ENCODE results near the gene ABI3BP. TPM values are rescaled to one million over a fixed set of nuclear protein-coding genes. Genes with fewer than 3 reads are reported as not detected.

The ABI3BP gene
- total RNA-seq, 5 donors from 2014 or later (not counting 1 experiment from before 2014, with no cell fraction given) = 0.18 to 0.66 (median 0.43) TPM; not detected in 2

GRCh38 chr3:100743535-100743934, 249.7 kb downstream of the ABI3BP start:
- H3K4me3 ChIP-seq (ENCODE audit: control insufficient read depth in 1 of 2, extremely low read depth in 1 of 2, low read length in 1 of 2) = no peak overlapping the region
- Mint-ChIP-seq H3K27me3 (no peaks in the 10 kb centered on the region), H3K36me3 (peaks cover 48% of the 10 kb centered on the region), H3K27ac (no peak overlapping the region), H3K4me1 (no peaks in the 10 kb centered on the region), H3K9me3 (no peaks in the 10 kb centered on the region), H3K4me3 (no peak overlapping the region)
- no peaks in the 10 kb centered on the region for H3K4me1 ChIP-seq (ENCODE audit: control insufficient read depth in 1 of 2, extremely low read depth in 1 of 2, insufficient read depth in 2 of 2, low read length in 2 of 2)
- H3K27me3 ChIP-seq (replicated peaks in 1 of 2; ENCODE audit: control insufficient read depth in 2 of 2, extremely low read depth in 1 of 2, insufficient read depth in 2 of 2, low read length in 1 of 2) = no peaks in the 10 kb centered on the region
- ATAC-seq (replicated peaks in 1 of 4) (no peak), DNase-seq (no peak)
- no peak overlapping the region for H3K27ac ChIP-seq (ENCODE audit: low read length)
- H3K36me3 ChIP-seq (ENCODE audit: control insufficient read depth in 2 of 2, extremely low read depth in 1 of 2, insufficient read depth in 1 of 2, low read length in 1 of 2) = peaks cover 0 to 55% of the 10 kb centered on the region in 2 donors
- ChIA-PET CTCF (no interaction called here), POLR2A (interaction anchor here (0.5 to 0.9 kb wide), 5 partner anchors 15 to 930 kb away, joined by 3 to 5 read pairs (median 3); no protein-coding TSS in a partner anchor)
- WGBS (ENCODE audit: insufficient coverage) = no CpG with 5 or more reads among the region's 3 CpGs
- no peaks in the 10 kb centered on the region for H3K9me3 ChIP-seq

- Histone ChIP-seq H3K4me3 (ENCODE audit: control insufficient read depth in 1 of 2, extremely low read depth in 1 of 2, low read length in 1 of 2) (no peak overlapping the region), H3K27ac (ENCODE audit: low read length) (no peak overlapping the region), H3K9me3 (no peaks in the 10 kb centered on the region), H3K27me3 (replicated peaks in 1 of 2; ENCODE audit: control insufficient read depth in 2 of 2, extremely low read depth in 1 of 2, insufficient read depth in 2 of 2, low read length in 1 of 2) (no peaks in the 10 kb centered on the region), H3K4me1 (ENCODE audit: control insufficient read depth in 1 of 2, extremely low read depth in 1 of 2, insufficient read depth in 2 of 2, low read length in 2 of 2) (no peaks in the 10 kb centered on the region), H3K36me3 (ENCODE audit: control insufficient read depth in 2 of 2, extremely low read depth in 1 of 2, insufficient read depth in 1 of 2, low read length in 1 of 2) (peaks cover 2 to 61% of the 10 kb centered on the region in 2 donors)
- Mint-ChIP-seq H3K36me3 (peaks cover 51% of the 10 kb centered on the region), H3K4me1 (peaks cover 2 to 7% (median 2%) of the 10 kb centered on the region in 3 donors), H3K4me3 (no peak overlapping the region), H3K27ac (no peak overlapping the region), H3K27me3 (no peaks in the 10 kb centered on the region), H3K9me3 (no peaks in the 10 kb centered on the region)
- CTCF ChIA-PET = interaction anchor here (0.5 to 0.8 kb wide), 4 partner anchors 11 to 27 kb away, joined by 3 to 5 read pairs (median 3); no protein-coding TSS in a partner anchor
- no peak for ATAC-seq (replicated peaks in 1 of 4)
- POLR2A ChIA-PET = no interaction called here
- DNase-seq = no peak
- WGBS (ENCODE audit: insufficient coverage) = 100% methylated on average over 1 of the region's 1 CpG
Observed at GRCh38 chr3:100740207-100740606, 253.0 kb downstream of the ABI3BP start.

GRCh38 chr3:100737334-100737733, 255.9 kb downstream of the ABI3BP start:
- no peaks in the 10 kb centered on the region for H3K4me1 ChIP-seq (ENCODE audit: control insufficient read depth in 1 of 2, extremely low read depth in 1 of 2, insufficient read depth in 2 of 2, low read length in 2 of 2)
- CTCF ChIA-PET = no interaction called here
- DNase-seq = peak in 1 of 35 experiments; percentile 11
- no peaks in the 10 kb centered on the region for H3K9me3 ChIP-seq
- H3K27me3 Mint-ChIP-seq = no peaks in the 10 kb centered on the region
- peaks cover 2 to 67% of the 10 kb centered on the region in 2 donors for H3K36me3 ChIP-seq (ENCODE audit: control insufficient read depth in 2 of 2, extremely low read depth in 1 of 2, insufficient read depth in 1 of 2, low read length in 1 of 2)
- H3K27me3 ChIP-seq (replicated peaks in 1 of 2; ENCODE audit: control insufficient read depth in 2 of 2, extremely low read depth in 1 of 2, insufficient read depth in 2 of 2, low read length in 1 of 2) = no peaks in the 10 kb centered on the region
- no peak overlapping the region for H3K4me3 ChIP-seq (ENCODE audit: control insufficient read depth in 1 of 2, extremely low read depth in 1 of 2, low read length in 1 of 2)
- H3K4me1 Mint-ChIP-seq = peaks cover 10 to 12% (median 12%) of the 10 kb centered on the region in 3 donors
- H3K4me3 Mint-ChIP-seq = no peak overlapping the region
- H3K36me3 Mint-ChIP-seq = peaks cover 51% of the 10 kb centered on the region
- H3K9me3 Mint-ChIP-seq = no peaks in the 10 kb centered on the region
- no peak for ATAC-seq (replicated peaks in 1 of 4)
- POLR2A ChIA-PET = no interaction called here
- no peak overlapping the region for H3K27ac Mint-ChIP-seq
- no peak overlapping the region for H3K27ac ChIP-seq (ENCODE audit: low read length)
- WGBS (ENCODE audit: insufficient coverage) = no CpG with 5 or more reads among the region's 2 CpGs

GRCh38 chr3:100732435-100732834, 260.8 kb downstream of the ABI3BP start:
- no peaks in the 10 kb centered on the region for H3K4me1 ChIP-seq (ENCODE audit: control insufficient read depth in 1 of 2, extremely low read depth in 1 of 2, insufficient read depth in 2 of 2, low read length in 2 of 2)
- Mint-ChIP-seq H3K4me1 (peaks cover 12 to 16% (median 15%) of the 10 kb centered on the region in 3 donors), H3K36me3 (peaks cover 54% of the 10 kb centered on the region), H3K27me3 (no peaks in the 10 kb centered on the region), H3K27ac (no peak overlapping the region), H3K9me3 (no peaks in the 10 kb centered on the region), H3K4me3 (no peak overlapping the region)
- ChIA-PET CTCF (interaction anchor here in 1 of 2 donors (1.2 kb wide), 1 partner anchor 9 kb away, joined by 5 read pairs; no protein-coding TSS in a partner anchor), POLR2A (interaction anchor here in 1 of 2 donors (1.1 kb wide), 1 partner anchor 9 kb away, joined by 3 read pairs; no protein-coding TSS in a partner anchor)
- peaks cover 2 to 59% of the 10 kb centered on the region in 2 donors for H3K36me3 ChIP-seq (ENCODE audit: control insufficient read depth in 2 of 2, extremely low read depth in 1 of 2, insufficient read depth in 1 of 2, low read length in 1 of 2)
- ATAC-seq (replicated peaks in 1 of 4) = no peak
- no peaks in the 10 kb centered on the region for H3K27me3 ChIP-seq (replicated peaks in 1 of 2; ENCODE audit: control insufficient read depth in 2 of 2, extremely low read depth in 1 of 2, insufficient read depth in 2 of 2, low read length in 1 of 2)
- H3K27ac ChIP-seq (ENCODE audit: low read length) = no peak overlapping the region
- DNase-seq = no peak
- no peak overlapping the region for H3K4me3 ChIP-seq (ENCODE audit: control insufficient read depth in 1 of 2, extremely low read depth in 1 of 2, low read length in 1 of 2)
- no peaks in the 10 kb centered on the region for H3K9me3 ChIP-seq
- no CpG with 5 or more reads among the region's 3 CpGs for WGBS (ENCODE audit: insufficient coverage)

GRCh38 chr3:100730524-100730923, 262.7 kb downstream of the ABI3BP start:
- Mint-ChIP-seq H3K9me3 (no peaks in the 10 kb centered on the region), H3K27me3 (no peaks in the 10 kb centered on the region), H3K27ac (no peak overlapping the region), H3K36me3 (peaks cover 46% of the 10 kb centered on the region), H3K4me3 (no peak overlapping the region), H3K4me1 (peaks cover 15 to 30% (median 29%) of the 10 kb centered on the region in 3 donors)
- Histone ChIP-seq H3K4me3 (ENCODE audit: control insufficient read depth in 1 of 2, extremely low read depth in 1 of 2, low read length in 1 of 2) (no peak overlapping the region), H3K4me1 (ENCODE audit: control insufficient read depth in 1 of 2, extremely low read depth in 1 of 2, insufficient read depth in 2 of 2, low read length in 2 of 2) (no peaks in the 10 kb centered on the region), H3K27ac (ENCODE audit: low read length) (no peak overlapping the region), H3K27me3 (replicated peaks in 1 of 2; ENCODE audit: control insufficient read depth in 2 of 2, extremely low read depth in 1 of 2, insufficient read depth in 2 of 2, low read length in 1 of 2) (no peaks in the 10 kb centered on the region), H3K36me3 (ENCODE audit: control insufficient read depth in 2 of 2, extremely low read depth in 1 of 2, insufficient read depth in 1 of 2, low read length in 1 of 2) (peaks cover 6 to 57% of the 10 kb centered on the region in 2 donors), H3K9me3 (no peaks in the 10 kb centered on the region)
- POLR2A ChIA-PET = no interaction called here
- CTCF ChIA-PET = no interaction called here
- no peak for DNase-seq
- ATAC-seq (replicated peaks in 1 of 4) = no peak
- WGBS (ENCODE audit: insufficient coverage) = 90% methylated on average over 2 of the region's 3 CpGs

GRCh38 chr3:100726706-100727105, 266.5 kb downstream of the ABI3BP start:
- 80% methylated on average over 1 of the region's 1 CpG for WGBS (ENCODE audit: insufficient coverage)
- H3K4me1 Mint-ChIP-seq = peaks cover 10 to 28% (median 21%) of the 10 kb centered on the region in 3 donors

More at GRCh38 chr3:100726706-100727105, 266.5 kb downstream of the ABI3BP start:
- Histone ChIP-seq H3K27me3 (replicated peaks in 1 of 2; ENCODE audit: control insufficient read depth in 2 of 2, extremely low read depth in 1 of 2, insufficient read depth in 2 of 2, low read length in 1 of 2) (no peaks in the 10 kb centered on the region), H3K9me3 (no peaks in the 10 kb centered on the region), H3K4me1 (ENCODE audit: control insufficient read depth in 1 of 2, extremely low read depth in 1 of 2, insufficient read depth in 2 of 2, low read length in 2 of 2) (no peaks in the 10 kb centered on the region), H3K27ac (ENCODE audit: low read length) (no peak overlapping the region), H3K4me3 (ENCODE audit: control insufficient read depth in 1 of 2, extremely low read depth in 1 of 2, low read length in 1 of 2) (no peak overlapping the region), H3K36me3 (ENCODE audit: control insufficient read depth in 2 of 2, extremely low read depth in 1 of 2, insufficient read depth in 1 of 2, low read length in 1 of 2) (peaks cover 6 to 46% of the 10 kb centered on the region in 2 donors)
- Mint-ChIP-seq H3K27me3 (no peaks in the 10 kb centered on the region), H3K36me3 (peaks cover 40% of the 10 kb centered on the region), H3K4me3 (no peak overlapping the region), H3K27ac (no peak overlapping the region), H3K9me3 (no peaks in the 10 kb centered on the region)
- ATAC-seq (replicated peaks in 1 of 4) (no peak), DNase-seq (no peak)
- ChIA-PET POLR2A (interaction anchor here (0.6 to 1.2 kb wide), 3 partner anchors 8 to 946 kb away, joined by 3 to 4 read pairs (median 3); no protein-coding TSS in a partner anchor), CTCF (interaction anchor here (0.6 to 1.5 kb wide), 5 partner anchors 9 to 61 kb away, joined by 3 to 5 read pairs (median 3); no protein-coding TSS in a partner anchor)
